Measurements from ENCODE around the gene PLEKHM2.

The PLEKHM2 gene

DNA sequence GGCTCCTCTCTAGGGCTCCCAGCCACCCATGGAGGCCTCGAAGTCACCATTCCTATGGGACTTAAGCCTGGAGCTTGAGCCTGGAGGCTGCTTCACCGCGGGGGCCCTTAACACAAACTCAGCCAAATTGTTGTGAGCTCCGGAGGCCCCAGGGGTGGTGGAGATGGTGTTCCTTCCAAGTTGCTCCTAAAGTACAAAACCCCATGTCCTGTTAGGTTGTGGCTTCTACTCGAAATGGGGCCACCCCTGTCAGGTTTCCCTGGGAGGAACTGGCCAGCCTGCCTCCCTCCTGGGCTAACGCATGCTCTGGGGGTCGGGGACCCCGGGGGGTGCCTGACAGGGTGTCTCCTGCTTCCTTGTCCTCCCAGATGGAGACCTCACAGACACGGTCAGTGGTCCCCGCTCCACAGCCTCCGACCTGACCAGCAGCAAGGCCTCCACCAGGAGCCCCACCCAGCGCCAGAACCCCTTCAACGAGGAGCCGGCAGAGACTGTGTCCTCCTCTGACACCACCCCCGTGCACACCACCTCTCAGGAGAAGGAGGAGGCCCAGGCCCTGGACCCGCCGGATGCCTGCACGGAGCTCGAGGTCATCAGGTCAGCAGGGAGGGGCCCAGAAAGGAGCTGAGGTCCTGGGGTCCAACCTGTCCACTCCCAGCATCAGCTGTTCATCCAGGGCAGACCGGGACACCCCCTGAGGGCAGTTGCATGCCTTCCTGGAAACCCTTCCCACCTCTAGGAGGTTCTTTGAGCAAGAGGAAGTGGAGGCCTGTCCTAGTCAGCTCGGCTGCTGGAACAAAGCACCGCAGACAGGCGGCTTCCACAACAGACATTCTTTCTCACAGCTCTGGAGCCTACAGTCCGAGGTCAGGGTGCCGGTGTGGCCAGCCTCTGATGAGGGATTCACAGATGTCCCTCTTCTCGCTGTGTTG, 41.1 kb downstream of the PLEKHM2 start:
- no peak for DNase-seq (ENCODE audit: low read depth in 2 of 2, low spot score in 1 of 2)

DNA sequence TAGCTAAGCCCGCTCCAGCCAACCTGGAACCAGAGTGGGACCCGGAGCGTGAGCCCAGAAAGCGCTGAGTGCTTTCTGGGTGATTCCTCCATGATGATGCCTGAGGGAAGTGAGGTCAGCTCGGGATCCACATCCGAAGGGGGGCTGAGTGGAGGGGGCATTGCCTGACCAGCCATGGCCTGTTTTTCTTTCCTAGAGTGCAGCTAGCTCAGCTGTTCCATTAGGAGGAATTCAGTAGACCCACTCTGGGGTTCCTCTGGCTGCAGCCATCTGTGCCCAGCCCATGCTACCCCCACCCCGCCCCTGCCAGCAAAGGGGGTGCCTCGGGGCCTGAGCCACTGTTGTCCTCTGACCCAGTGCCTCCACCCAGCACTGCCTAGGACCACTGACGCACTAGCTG, 42.4 kb downstream of the PLEKHM2 start:
- DNase-seq (ENCODE audit: low read depth in 2 of 2, low spot score in 1 of 2) = no peak

DNA sequence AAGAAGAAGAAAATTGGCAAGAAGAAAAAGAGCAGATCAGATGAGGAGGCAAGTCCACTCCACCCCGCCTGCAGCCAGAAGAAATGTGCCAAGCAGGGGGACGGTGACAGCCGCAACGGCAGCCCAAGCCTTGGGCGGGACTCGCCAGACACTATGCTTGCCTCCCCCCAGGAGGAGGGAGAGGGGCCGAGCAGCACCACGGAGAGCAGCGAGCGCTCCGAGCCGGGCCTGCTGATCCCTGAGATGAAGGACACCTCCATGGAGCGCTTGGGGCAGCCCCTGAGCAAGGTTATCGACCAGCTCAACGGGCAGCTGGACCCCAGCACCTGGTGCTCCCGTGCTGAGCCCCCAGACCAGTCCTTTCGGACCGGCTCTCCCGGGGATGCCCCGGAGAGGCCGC, 42.9 kb downstream of the PLEKHM2 start:
- no peak for DNase-seq (ENCODE audit: low read depth in 2 of 2, low spot score in 1 of 2)

DNA sequence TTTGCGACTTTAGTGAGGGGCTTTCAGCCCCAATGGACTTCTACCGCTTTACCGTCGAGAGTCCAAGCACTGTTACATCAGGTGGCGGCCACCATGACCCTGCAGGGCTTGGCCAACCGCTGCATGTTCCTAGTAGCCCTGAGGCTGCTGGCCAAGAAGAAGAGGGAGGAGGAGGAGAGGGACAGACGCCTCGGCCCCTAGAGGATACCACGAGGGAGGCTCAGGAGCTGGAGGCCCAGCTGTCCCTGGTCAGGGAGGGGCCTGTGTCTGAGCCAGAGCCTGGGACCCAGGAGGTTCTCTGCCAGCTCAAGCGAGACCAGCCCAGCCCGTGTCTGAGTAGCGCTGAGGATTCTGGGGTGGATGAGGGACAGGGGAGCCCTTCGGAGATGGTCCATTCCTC, 43.3 kb downstream of the PLEKHM2 start:
- DNase-seq (ENCODE audit: low read depth in 2 of 2, low spot score in 1 of 2) = no peak

DNA sequence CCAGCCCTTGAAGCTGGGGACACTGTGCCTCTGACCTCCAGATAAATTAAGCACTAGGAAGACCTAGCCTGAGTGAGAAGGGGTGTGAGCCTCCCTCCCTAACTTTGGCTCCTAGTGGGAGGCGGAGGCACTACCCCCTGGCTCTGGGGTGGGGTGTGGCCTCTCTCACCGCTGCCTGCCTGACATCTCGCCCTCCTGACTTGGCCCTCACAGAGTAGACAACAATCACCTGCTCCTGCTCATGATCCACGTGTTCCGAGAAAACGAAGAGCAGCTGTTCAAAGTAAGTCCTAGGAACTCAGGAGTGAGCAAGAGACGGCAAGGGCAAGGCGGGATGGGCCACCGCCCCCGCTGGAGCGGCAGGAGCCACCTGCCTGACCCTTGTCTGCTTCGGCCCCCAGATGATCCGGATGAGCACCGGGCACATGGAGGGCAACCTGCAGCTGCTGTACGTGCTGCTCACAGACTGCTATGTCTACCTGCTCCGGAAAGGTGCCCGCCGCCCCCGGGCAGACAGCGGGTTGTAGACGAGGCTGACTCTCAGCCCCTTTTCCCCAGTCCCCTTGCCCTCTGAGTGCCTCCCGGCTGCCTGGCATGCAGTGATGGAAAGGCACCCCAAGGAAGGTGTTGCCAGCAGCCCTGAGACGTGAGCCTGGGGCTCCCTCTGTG, 43.9 kb downstream of the PLEKHM2 start:
- no peak for DNase-seq (ENCODE audit: low read depth in 2 of 2, low spot score in 1 of 2)

DNA sequence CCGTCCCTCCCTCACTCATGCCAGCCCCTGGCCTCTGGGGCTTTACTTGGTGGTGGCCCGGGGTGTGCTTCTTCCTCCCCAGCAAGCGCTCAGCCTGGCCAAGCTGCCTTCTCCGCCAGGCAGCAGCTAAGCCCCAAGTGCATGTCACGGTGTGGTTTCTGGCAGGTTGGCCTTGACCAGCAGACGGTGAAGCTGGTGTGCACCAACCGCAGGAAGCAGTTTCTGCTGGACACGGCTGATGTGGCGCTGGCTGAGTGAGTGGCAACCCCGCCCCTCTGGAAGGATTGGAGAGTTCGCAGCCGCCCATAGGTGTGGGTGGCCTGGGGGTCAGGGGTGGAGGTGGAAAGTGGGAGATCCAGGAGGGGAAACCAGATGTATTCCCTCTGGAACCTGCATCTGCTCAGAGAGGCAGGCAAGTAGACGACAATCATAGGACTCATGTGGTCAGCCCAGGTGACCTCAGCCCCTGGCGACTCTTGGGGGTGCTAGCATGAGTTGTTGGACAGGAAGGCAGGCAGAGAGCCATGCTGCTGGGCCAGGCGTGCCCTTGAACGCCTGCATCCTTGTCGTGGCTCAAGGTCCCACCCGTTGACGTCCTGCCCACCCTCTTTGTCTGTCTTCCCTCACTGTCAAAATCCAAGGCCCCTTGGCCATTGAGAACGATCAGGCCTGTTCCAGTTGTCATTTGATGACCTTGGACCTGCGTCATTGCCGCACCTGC, 45.0 kb downstream of the PLEKHM2 start:
- no peak for DNase-seq (ENCODE audit: low read depth in 2 of 2, low spot score in 1 of 2)

DNA sequence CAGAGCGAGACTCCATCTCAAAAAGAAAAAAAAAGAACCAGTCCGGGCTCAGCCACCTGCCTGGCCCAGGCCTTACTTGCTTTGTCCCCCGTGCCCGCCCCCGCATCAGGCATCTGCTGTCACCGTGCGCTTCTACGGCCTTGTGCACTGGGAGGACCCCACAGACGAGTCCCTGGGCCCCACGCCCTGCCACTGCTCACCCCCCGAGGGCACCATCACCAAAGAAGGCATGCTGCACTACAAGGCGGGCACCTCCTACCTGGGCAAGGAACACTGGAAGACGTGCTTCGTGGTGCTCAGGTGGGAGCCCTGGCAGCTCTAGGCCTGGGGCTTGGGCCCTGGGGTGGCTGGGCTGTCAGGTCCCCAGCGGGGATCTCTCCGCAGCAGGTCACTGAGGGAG, 46.3 kb downstream of the PLEKHM2 start:
- DNase-seq (ENCODE audit: low read depth in 2 of 2, low spot score in 1 of 2) = no peak

DNA sequence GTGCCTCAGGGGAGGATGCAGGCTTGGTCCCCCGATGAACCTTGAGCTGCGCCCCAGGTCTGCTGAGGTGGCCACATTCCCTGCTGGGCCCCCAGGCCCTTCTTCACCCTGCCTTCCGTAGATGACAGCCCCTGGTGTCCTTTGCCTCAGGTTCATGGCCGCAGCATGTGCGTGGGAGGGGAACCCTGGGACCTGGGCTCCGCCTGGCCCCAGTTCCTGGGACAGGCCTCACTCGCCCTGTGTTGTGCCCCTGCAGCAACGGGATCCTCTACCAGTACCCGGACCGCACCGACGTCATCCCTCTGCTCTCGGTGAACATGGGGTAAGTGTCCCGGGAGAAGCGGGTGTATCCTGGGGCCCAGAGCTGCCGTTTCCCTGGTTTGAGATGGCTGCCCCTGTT, 46.8 kb downstream of the PLEKHM2 start:
- no peak for DNase-seq (ENCODE audit: low read depth in 2 of 2, low spot score in 1 of 2)

DNA sequence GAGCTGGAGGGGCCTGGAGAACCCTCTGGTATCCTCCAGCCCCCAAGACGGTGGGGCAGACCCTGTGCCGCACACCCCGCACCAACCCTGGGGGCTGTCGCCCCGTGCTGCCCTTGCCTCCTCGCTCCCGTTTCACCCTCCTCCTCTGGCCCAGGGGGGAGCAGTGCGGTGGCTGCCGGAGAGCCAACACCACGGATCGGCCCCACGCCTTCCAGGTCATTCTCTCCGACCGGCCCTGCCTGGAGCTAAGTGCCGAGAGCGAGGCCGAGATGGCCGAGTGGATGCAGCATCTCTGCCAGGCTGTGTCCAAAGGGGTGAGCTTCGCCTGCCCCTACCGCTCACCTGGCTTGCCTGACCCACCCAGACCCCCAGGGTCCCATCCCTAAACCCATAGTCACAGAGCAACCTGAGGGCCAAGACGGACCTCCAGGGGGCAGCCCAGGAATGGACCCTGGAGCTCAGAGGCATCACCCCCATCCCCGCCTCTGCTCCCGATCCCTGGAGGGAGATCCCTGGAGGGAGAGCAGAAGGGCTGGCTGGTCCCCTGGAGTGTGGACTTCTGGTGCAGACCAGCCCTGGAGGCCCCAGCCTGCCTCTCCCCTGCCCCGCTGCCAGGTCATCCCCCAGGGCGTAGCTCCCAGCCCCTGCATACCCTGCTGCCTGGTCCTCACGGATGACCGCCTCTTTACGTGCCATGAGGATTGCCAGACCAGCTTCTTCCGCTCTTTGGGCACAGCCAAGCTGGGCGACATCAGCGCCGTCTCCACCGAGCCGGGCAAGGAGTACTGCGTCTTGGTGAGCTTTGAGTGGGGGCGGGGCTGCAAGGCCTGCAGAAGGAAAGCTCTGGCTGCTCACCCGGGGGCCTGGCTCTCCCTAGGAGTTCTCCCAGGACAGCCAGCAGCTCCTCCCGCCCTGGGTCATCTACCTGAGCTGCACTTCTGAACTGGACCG, 47.9 kb downstream of the PLEKHM2 start:
- DNase-seq (ENCODE audit: low read depth in 2 of 2, low spot score in 1 of 2) = no peak

DNA sequence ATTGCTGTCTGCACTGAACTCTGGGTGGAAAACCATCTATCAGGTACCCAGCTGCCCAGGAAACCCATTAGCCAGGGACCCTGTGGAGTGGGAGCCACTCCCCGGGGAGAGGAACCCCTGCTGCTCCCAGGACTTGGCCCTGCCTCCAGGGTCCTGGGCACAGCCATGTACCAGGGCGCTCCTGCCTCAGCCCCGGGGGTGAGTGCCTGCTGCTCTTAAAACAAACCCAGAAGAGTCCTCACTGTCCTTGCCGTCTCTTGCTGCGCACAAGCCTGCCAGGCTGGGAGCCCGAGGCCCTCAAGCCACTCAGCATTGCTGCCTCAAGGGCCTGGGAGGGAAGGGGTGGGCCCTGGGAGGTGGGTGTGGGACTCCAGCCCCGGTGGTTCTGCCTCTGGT, 48.6 kb downstream of the PLEKHM2 start:
- DNase-seq (ENCODE audit: low read depth in 2 of 2, low spot score in 1 of 2) = no peak

DNA sequence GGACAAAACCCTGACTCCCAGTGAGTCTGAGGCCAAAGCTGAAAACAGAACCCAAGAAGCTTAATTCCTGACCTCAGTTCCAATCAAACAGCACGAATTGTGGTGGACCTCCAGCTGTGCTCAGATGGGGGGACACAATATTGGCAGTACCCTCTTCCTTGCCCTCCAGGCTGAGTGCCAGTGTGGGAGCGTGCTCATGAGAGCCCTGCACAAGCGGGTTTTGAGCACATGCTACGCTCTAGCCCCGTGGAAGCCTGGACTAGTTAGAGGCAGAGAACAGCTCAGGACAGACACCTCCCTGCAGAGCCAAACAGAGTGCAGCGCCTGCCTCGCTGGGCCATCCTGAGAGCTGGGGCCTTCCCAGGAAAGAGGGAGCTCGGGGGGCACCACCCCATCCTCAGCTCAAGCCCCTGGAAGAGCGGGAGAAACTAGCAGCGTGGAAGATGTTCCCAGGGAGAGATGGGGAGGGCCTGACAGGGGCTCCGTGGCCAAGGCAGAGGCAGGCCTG, 49.2 kb downstream of the PLEKHM2 start:
- no peak for DNase-seq (ENCODE audit: low read depth in 2 of 2, low spot score in 1 of 2)

DNA sequence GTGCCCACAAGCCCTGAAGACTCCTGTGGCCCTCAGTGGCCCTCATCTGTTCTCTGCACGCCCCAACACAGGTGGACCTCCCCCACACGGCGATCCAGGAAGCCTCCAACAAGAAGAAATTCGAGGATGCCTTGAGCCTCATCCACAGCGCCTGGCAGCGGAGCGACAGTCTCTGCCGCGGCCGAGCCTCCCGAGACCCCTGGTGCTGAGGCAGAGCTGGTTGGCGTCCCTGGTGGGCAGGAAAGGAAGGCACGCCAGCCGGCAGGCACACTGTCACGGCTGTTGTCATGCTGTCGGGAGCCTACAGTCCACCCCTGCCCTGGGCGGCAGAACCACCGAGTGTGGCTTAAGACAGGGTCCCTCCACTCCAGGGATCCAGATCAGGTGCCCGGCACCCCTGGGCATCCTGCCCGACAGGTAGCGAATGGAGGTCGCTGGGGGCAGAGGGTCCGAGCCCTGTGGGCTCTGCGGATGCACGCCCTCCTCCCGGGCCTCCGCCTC, 49.7 kb downstream of the PLEKHM2 start:
- DNase-seq (ENCODE audit: low read depth in 2 of 2, low spot score in 1 of 2) = no peak

DNA sequence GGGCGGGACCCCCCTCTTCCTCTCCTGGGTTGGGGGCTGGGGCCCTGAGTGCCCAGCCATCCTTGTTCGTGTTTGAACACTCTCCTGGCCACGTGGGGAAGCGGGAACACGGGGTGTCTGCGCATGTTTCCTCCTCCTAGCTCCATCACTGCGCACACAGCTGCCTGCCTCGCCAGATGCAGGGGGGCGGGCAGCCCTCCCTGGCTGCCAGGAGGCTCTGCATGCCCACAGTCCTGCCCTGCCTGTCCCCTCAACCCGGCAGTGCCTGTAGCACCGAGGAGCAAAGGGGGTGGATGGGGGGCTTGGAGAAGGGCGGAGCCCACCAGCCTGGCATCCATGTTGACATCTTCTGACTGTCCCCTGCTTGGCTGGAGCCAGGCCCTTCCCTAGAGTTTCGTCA, 50.2 kb downstream of the PLEKHM2 start:
- DNase-seq (ENCODE audit: low read depth in 2 of 2, low spot score in 1 of 2) = no peak

DNA sequence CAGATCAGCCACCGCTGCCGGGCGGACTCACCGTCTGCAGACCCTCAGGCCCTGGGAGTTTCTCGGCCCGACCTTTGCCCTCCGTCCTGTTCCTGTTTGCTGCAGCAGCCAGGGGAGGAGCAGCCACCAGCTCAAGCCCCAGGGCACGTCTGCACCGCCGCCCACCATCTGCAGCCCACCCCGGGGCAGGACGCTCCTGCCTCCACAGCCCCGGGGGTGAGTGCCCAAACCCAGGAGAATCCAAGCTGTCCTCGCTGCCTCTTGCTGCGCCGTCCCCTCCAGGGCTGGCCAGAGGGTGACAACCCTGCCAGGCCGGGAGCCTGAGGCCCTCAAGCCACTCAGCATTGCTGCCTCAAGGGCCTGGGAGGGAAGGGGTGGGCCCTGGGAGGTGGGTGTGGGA, 50.8 kb downstream of the PLEKHM2 start:
- DNase-seq (ENCODE audit: low read depth in 2 of 2, low spot score in 1 of 2) = no peak

DNA sequence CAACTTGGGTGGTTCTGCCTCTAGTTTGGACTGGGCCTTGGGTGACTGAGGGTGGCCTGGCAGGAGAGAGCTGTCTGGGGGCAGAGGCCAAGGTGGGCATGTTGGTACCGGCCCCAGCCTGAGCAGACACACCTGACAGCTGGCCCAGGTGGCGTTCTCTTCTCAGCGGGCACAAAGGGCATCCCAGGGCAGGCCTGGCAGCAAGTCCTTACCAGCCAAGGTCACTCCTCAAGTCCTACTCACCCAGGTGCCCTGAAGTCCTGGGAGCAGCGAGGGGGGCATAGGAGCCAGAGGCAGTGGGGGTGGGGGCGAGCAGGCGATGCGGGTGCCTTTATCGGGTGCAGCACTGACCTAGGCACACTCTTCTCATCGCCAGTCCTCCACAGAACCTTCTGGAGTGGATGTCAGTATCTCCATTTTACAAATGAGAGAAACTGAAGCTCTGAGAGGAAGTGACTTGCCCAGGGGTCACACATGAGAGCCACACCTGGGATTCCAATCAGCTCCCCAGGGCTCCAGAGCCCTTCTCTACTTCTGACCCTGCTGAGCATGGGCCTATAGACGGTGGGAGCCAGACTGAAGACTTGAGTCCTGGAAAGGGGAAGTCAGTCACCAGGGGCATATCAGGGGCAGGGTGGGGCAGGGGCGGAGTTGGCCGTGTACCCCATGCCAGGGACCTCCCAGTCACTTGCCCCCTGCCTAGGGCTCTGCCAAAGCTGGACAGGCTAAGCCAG, 51.4 kb downstream of the PLEKHM2 start:
- DNase-seq (ENCODE audit: low read depth in 2 of 2, low spot score in 1 of 2) = no peak

DNA sequence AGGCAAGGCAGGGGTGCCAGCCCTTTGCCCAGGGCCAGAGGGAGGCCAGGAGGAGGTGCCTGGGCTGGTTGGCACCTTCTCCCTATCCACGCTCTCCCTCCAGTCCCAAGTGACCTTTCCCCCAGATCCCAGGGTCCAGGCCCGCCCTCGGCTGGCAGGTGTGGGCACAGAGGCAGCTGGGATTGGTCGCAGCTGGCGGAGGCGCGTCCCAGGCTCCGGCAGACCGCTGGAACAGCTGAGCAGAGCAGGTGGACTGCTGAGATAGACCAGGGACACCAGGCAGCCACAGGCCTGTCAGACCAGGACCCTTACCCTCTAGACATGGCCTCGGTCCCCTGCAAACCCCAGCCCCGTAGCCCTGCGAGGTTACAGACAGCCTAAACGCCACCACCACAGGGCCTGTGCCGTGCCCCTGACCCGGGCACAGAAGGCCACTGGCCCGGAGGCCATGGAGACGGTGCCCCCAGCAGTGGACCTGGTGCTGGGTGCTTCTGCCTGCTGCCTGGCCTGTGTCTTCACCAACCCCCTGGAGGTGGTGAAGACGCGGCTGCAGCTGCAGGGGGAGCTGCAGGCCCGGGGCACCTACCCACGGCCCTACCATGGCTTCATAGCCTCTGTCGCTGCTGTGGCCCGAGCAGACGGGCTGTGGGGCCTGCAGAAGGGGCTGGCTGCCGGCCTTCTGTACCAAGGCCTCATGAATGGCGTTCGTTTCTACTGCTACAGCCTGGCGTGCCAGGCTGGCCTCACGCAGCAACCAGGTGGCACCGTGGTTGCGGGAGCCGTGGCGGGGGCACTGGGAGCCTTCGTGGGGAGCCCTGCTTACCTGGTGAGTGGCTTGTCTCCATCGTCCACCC, 52.1 kb downstream of the PLEKHM2 start, which contains the start of gene SLC25A34:
SLC25A34 (plus strand) TSS at position 221 of the 854 bp plus-strand sequence; CDS start at position 449, 228 bp downstream.
- no peak for DNase-seq (ENCODE audit: low read depth in 2 of 2, low spot score in 1 of 2)

DNA sequence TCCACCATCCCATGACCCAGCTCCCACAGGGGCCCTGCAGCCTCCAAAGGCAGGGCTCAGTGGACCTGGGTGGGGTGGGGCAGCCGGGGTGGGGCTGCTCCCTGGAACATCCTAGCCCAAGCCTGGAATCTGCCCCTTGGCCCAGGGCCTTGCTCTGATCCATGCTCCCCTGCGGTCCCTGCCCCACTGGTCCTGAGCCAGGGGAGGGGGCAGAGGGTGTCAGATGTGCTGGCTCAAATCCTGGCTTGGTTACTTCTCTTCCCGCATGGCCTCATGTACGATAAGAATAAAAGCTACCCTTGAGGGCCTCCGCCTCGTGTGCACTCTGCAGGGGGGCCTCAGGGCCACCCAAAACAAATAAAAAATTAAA, 52.8 kb downstream of the PLEKHM2 start:
- DNase-seq (ENCODE audit: low read depth in 2 of 2, low spot score in 1 of 2) = no peak

Data from stimulated activated CD8-positive, alpha-beta memory T cell treated with anti-CD3 and anti-CD28 coated beads, Interleukin-4, amount 100 ng/mL, for 1 hour (primary cell).